ENCODE results near the gene RBM20. TPM values are rescaled to one million over a fixed set of nuclear protein-coding genes. Genes with fewer than 3 reads are reported as not detected.

RBM20 gene
- total RNA-seq, 3 donors from 2014 or later, result 0.48 to 3.1 (median 1.6) TPM

- H3K4me3 ChIP-seq, result no peak overlapping the region
- intact Hi-C loops (cut with DNase I; ENCODE audit: low total_unique reads), result no loop called here
- no peaks in the 10 kb centered on the region for H3K36me3 ChIP-seq
- peaks cover 3 to 16% of the 10 kb centered on the region in 2 donors for H3K4me1 ChIP-seq
- H3K27me3 ChIP-seq, result no peaks in the 10 kb centered on the region
- no peak for DNase-seq (ENCODE audit: low spot score in 2 of 2)
- no peak for TF ChIP-seq POLR2AphosphoS5 (IDR thresholded peaks at IDR 0.05)
- TF ChIP-seq CTCF (IDR thresholded peaks at IDR 0.05), result no peak
- no peak for TF ChIP-seq POLR2A (IDR thresholded peaks at IDR 0.05)
- no peaks in the 10 kb centered on the region for H3K9me3 ChIP-seq
- H3K27ac ChIP-seq, result peak overlapping the region in 1 of 2 donors; percentile 23
These were observed 183.7 kb downstream of the RBM20 start for GRCh38 chr10:110827875-110828274.

- no peaks in the 10 kb centered on the region for H3K36me3 ChIP-seq
- peaks cover 3 to 9% of the 10 kb centered on the region in 2 donors for H3K4me1 ChIP-seq
- H3K27me3 ChIP-seq, result no peaks in the 10 kb centered on the region
- intact Hi-C loops (cut with DNase I; ENCODE audit: low total_unique reads), result no loop called here
- no peak overlapping the region for H3K4me3 ChIP-seq
- no peak overlapping the region for H3K27ac ChIP-seq
- DNase-seq (ENCODE audit: low spot score in 2 of 2), result no peak
- H3K9me3 ChIP-seq, result no peaks in the 10 kb centered on the region
- TF ChIP-seq POLR2AphosphoS5 (IDR thresholded peaks at IDR 0.05) (no peak), CTCF (IDR thresholded peaks at IDR 0.05) (no peak), POLR2A (IDR thresholded peaks at IDR 0.05) (no peak)
These were observed 184.4 kb downstream of the RBM20 start for GRCh38 chr10:110828525-110828924.

GRCh38 chr10:110829721-110830410, 185.7 kb downstream of the RBM20 start:
- no peak overlapping the region for H3K27ac ChIP-seq
- intact Hi-C loops (cut with DNase I; ENCODE audit: low total_unique reads), result no loop called here

GRCh38 chr10:110833234-110833940, 189.3 kb downstream of the RBM20 start:
- Histone ChIP-seq H3K36me3 (no peaks in the 10 kb centered on the region), H3K4me1 (peaks cover 0 to 23% of the 10 kb centered on the region in 2 donors), H3K27me3 (no peaks in the 10 kb centered on the region), H3K27ac (peak overlapping the region in 1 of 2 donors; percentile 10), H3K9me3 (no peaks in the 10 kb centered on the region), H3K4me3 (no peak overlapping the region)
- no peak for DNase-seq (ENCODE audit: low spot score in 2 of 2)
- intact Hi-C loops (cut with DNase I; ENCODE audit: low total_unique reads), result no loop called here
- TF ChIP-seq POLR2AphosphoS5 (IDR thresholded peaks at IDR 0.05) (no peak), CTCF (IDR thresholded peaks at IDR 0.05) (no peak), POLR2A (IDR thresholded peaks at IDR 0.05) (no peak)

More at GRCh38 chr10:110829721-110830410, 185.7 kb downstream of the RBM20 start:
- no peak overlapping the region for H3K4me3 ChIP-seq
- H3K36me3 ChIP-seq, result no peaks in the 10 kb centered on the region
- TF ChIP-seq CTCF (IDR thresholded peaks at IDR 0.05), result no peak
- no peaks in the 10 kb centered on the region for H3K27me3 ChIP-seq
- H3K9me3 ChIP-seq, result no peaks in the 10 kb centered on the region
- no peak for DNase-seq (ENCODE audit: low spot score in 2 of 2)
- H3K4me1 ChIP-seq, result no peaks in the 10 kb centered on the region

- DNase-seq (ENCODE audit: low spot score in 2 of 2), result no peak
- Histone ChIP-seq H3K9me3 (no peaks in the 10 kb centered on the region), H3K4me3 (no peak overlapping the region), H3K27ac (peak overlapping the region; percentile 10 to 35), H3K36me3 (no peaks in the 10 kb centered on the region), H3K4me1 (peaks cover 0 to 25% of the 10 kb centered on the region in 2 donors), H3K27me3 (no peaks in the 10 kb centered on the region)
- TF ChIP-seq POLR2A (IDR thresholded peaks at IDR 0.05) (no peak), CTCF (IDR thresholded peaks at IDR 0.05) (no peak), POLR2AphosphoS5 (IDR thresholded peaks at IDR 0.05) (no peak)
- intact Hi-C loops (cut with DNase I; ENCODE audit: low total_unique reads), result no loop called here
These were observed 189.9 kb downstream of the RBM20 start for GRCh38 chr10:110833941-110834628.

All from breast epithelium (tissue), 4 donors.